GM21825 (cell line): Measurements from ENCODE around the gene ZCCHC9.
"Not testable (repeated sequence)": the region's sequence is repeated elsewhere in the genome, so short reads cannot be mapped to it uniquely, and the experiment has no call there.

ENCODE experiments used
- ATAC-seq: cut with Tn5 transposase; IDR thresholded peaks from one replicate; pipeline ENCODE4 v1.9.1; 2021; ENCODE audit warnings: mild to moderate bottlenecking, moderate library complexity; ENCODE audit not compliant: unreplicated experiment

Gene ZCCHC9

DNA sequence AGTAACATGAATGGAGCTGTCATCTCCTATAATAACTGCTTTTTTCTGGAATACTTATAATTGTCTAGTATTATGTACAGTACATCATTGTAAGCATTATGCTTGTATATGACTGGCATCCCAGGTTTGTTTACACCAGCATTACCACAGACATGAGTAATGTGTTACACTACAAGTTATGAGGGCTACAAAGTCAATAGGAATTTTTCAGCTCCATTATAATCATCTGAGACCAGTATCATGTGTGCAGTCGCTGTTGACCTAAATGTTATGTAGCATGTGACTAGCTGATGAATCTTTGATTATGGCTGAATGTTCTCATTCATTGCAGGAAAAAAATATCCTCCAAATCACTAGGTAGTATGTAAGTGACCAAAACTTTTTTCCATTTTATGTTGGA is 2.2 kb downstream of the ZCCHC9 start:
- no peak for ATAC-seq

DNA sequence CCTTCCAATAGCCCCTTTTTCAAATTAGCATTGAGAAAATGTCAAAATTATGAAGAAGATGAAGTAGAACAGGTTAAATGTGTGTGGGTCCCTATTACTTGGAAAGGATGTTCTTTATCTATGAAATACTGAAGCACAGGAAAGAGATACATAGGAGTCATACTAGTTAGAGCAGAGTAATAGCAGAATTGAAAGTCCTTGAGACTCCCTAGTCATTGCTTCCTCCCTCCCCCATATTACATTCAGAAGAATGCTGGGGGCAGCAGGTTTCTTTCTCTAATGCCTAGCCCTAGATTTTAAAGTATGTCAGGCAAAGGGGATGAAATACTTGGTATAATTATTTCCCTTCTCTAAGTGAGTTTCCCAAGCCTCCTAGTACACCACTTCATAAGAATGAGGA is 4.4 kb downstream of the ZCCHC9 start:
- ATAC-seq: no peak

DNA sequence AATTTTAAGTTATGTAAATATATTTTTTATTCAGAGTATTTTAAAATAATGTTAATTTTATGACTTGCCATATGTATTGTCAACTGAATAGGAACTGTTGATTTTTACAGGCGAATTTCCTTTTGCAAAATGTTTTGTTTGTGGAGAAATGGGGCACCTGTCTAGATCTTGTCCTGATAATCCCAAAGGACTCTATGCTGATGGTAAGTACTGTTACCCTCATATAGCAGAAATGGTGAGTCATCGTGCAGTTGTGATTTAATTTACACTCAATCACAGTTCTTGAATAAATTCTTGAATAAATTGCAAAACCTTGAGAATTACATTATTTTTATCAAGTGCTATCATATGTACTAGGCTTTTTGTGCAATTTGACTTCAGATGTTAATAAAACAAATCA is 7.4 kb downstream of the ZCCHC9 start:
- no peak for ATAC-seq

DNA sequence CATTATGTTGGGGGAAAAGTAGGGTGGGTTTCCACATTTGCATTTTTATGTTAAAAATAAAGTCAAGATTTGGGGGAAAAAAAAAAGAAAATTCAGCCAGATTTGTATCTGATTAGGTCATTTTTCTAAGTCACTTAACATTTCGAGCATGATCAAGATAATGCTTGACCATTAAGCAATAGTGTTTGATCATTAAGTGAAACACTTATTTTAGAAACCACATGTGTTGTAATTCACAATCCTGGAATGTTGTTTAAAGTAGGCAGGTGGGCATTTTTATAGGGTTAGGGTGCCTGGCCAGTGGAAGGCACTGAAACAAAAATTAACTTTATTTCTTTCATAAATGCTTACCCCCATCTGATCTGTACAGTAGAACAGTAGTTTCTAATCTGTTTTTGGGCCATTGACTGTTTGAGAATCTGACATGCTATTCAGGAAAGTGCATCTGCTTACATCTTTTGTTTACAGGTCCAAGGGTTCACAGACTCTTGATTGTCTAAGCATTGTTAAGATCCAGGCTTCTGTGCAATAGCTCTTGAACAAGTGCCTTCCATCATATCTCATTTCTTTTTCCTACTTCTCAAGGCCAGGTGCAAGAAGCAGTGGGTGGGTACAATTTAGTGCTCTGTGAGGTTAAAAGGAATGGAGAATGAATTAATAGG is 9.1 kb downstream of the ZCCHC9 start:
- no peak for ATAC-seq

DNA sequence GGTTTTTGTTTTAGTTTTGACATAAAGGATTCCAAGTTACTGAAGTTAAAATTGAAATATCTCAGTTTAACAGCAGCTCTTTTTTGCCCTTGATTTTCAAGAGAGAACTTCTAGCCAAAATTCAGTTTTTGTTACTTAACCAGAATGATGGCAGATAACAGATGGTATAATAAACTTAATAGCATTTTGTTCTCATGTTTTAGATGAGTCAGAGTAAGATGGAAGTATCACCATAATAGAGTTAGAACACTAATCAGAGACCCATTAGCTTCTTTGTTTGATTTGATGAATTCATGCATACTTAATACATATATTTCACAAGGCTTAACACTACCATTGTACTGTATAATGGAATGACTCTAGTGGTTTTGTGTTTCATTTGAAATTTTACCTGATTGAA is 11.9 kb downstream of the ZCCHC9 start:
- ATAC-seq: no peak

DNA sequence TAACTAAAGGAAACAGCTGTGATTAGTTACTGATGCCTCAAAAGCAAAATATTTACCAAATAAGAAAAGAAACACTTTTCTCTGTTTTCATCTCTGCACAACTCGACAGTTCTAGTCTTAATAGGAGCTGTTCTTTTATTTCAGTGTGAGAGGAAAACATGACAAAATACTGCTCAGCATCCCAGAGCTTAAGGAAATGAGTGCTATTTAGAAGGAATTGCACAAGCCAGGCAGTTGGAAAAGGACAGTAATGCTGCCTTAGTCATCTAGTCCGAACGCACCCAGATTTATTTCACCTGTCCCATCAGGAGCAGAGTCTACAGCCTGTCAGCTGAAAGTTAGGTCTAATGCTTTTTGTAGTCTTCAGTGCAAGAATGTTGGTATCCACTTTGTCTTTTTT is 12.3 kb downstream of the ZCCHC9 start:
- ATAC-seq: no peak

DNA sequence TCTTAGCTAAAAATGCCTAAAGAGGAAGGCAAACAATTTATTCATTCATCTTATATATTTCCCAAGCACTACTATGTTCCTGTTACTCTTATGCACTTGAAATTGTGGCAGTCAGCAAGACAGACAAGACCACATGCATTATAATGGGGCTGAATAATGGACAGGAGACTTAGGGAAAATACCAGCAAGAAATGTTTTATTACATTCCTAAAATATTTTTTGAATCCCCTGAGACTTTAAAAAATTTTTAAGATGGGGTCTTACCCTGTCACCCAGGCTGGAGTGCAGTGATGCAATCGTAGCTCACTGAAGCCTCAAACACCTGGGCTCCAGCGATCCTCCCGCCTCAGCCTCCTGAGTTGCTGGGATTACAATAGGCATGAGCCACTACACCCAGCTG is 13.2 kb downstream of the ZCCHC9 start:
- no peak for ATAC-seq

DNA sequence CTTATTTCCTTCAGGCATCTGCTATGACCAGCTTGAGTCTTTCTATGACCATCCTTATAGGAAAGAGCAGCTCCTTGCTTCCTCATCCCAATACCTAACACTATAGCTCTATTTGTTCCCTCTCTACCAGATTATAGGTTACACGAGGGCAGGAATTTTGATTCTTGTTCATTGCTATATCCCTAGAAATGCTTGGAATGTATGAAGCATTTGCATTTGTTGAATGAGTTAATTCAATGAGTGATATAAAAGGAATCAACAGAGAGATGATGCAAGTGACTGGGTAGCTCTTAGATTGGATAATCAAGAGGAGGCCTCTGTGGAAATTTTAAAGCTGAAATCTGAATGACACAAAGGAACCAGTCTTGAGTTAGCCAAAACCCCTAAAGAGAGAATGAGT is 13.9 kb downstream of the ZCCHC9 start:
- ATAC-seq: no peak

DNA sequence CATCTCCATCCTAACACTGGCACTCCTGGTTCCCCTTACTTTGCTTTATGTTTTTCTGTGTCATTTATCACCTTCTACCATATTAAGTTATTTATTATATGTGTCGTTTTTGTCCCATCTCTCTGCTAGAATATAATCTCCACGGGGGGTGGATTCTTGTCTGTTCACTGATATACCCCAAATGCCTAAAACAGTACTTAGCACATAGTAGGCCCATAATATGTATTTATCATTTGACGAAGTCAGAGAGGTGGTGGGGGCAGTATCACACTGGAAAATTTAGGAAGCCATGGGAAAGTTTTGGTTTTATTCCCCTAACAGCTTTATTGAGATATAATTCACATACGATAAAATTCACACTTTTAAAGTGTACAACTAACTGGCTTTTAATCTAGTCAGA is 14.4 kb downstream of the ZCCHC9 start:
- no peak for ATAC-seq

DNA sequence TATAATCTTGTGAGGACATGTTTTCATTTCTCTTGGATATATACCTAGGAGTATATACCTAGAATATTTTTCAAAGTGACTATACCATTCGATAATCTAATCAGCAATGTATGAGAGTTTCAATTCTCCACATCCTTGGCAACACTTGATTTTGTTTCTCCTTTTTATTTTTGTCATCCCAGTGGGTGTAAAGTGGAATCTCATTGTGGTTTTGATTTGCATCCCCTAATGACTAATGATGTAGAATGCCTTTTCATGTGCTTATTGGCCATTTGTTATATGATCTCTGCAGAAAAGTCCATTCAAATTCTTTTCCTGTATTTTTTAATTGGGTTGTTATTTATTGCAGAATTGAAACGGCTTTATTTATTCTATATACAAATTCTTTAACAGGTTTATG is 15.2 kb downstream of the ZCCHC9 start:
- no peak for ATAC-seq

DNA sequence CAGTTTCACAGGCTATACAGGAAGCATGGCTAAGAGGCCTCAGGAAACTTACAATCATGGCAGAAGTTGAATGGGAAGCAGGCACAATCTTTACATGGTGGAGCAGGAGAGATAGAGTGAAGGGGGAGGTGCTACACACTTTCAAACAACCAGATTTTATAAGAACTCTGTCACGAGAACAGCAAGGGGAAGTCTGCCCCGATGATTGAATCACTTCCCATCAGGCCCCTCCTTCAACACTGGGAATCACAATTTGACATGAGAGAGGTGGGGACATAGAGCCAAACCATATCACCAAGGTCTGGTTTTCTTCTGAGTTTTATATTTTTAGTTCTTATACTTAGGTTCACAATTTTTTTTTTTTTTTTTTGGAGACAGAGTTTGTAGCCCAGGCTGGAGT is 16.1 kb downstream of the ZCCHC9 start:
- no peak for ATAC-seq

DNA sequence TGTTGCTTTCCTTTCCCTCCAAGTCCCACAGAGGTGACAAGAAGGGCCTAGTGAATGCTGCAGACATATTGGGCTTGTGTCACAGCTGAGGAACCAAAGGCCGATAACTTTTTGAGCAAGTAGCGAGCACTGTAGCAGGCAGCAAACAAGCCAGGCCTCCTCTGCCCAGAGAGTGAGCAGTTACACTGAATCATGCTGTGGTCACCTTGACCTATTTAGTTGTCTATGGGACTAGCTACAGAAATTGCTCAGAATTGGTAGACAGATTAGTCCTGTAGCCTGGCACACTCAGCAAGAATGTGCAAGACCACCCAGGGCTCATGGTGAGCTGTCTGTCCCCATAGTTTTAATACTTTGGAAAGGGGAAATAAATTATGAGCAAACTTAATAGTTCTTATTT is 25.2 kb downstream of the ZCCHC9 start:
- ATAC-seq: no peak

DNA sequence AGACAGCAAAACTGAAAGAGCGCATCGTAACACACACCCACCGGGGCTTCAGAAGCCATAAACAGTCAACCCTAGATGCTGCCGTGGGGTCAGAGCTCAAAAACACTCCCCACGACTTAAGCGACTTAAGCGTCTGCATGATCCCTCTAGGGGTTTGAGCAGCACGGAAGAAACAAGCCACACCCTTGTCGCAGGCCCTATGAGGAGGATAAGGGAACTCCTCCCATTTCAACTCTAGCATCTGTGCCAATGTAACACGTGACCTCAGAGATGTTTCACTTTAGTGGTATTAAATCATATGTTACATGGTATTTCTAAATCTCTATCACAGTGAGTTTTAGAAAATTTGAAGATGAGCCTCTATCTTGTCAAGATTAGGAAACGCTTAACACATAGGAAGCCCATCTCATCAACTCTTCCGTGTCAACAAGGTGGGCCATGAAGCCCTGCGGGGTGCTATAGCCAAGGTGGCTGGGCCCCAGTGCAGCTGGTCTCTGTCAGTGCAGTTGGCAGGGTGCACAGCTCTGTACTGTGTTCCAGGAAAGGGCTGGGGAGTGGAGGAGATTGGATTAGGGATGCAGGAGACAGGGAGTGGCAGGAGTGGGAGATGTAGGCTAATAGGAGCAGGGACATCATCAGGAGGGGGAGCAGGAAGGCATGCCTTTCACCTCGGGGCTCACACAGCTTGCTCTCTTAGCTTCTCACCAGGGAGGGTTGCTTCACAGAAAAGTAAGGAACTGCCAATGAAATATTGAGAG is 33.1 kb downstream of the ZCCHC9 start:
- ATAC-seq: no peak

DNA sequence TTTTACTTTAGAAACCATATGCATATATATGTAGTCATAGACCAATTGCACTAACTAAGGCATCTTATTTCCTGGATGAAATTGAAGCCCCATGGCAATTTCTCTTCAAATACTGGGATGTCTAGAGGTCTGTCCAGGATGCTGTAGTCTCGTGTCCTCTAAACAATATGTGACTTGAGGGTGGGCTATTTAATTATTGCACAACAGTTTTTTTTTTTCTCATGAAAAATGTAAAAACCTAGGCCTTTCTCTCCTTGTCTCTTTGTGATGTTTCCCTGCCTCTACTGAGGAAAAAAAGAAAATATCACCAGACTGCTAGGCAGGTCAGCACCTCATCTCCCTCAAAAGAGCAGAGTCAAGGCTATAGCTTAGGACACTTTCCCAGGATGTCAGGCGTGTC is 34.6 kb downstream of the ZCCHC9 start:
- ATAC-seq: no peak

DNA sequence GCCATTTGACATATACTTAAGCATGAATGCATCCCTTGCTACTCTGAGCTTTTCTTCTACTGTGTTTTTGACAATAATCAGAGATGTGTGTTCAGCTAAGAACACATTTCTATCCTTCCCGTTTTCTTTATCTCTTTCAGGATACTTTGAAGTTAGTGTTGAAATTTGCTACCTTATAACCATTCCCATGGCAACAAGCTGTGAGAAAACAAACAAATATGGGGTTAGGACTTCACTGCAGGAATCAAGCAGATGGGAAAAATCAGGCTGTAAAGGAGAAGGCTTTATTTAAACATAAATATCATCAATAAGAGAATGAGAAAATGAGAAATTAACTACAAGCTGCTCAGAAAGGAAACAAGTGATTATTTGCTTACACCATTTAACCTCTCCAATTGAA is 35.2 kb downstream of the ZCCHC9 start:
- ATAC-seq: no peak

DNA sequence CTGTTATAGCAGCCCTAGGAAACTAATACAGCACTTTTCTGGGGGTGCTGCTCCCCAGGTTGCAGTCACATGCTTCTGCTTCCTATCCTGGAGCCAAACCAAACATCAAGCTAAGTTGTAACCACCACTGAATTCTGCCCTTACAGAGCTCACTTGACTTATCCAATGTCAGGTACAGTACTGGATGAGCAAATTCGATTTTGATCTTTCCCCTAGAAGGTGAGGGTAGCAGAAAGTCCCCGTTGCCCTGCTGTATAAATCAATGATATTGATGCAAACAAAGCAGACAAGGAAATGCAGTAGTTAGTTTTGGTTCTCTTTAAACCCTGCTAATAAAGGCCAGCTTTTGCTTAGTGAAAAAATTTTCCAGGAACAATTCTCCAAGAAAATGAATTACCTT is 36.4 kb downstream of the ZCCHC9 start:
- ATAC-seq: no peak

DNA sequence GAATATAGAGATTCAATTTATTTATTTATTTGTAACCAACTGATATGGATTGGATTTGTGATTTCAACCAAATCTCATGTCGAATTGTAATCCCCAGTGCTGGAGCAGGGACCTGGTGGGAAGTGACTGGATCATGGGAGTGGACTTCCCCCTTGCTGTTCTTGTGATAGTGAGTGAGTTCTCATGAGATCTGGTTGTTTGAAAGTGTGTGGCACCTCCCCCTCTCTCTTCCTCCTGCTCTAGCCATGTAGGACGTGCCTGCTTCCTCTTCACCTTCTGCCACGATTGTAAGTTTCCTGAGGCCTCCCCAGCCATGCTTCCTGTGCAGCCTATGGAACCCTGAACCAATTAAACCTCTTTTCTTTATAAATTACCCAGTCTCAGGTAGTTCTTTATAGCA is 36.8 kb downstream of the ZCCHC9 start:
- not testable (repeated sequence) for ATAC-seq

DNA sequence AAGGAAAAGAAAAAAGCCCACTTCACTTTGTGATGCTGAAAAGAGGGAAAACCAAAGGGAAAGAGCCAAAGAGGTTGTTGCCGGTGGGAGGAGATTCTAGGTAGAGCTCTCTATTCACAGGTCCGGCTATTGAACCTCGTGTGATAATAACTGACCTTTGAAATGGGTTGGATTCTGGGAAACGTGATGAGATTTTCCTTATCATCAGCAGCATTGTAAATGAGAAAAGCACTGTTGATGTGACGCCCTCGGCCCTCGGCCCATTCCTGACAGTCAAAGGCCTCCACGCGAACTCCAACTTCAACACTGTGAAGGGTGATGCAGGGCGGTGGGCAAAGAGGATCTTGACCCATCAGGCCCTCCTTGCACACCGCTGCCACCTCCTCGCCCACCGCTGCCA is 43.3 kb downstream of the ZCCHC9 start:
- ATAC-seq: no peak

DNA sequence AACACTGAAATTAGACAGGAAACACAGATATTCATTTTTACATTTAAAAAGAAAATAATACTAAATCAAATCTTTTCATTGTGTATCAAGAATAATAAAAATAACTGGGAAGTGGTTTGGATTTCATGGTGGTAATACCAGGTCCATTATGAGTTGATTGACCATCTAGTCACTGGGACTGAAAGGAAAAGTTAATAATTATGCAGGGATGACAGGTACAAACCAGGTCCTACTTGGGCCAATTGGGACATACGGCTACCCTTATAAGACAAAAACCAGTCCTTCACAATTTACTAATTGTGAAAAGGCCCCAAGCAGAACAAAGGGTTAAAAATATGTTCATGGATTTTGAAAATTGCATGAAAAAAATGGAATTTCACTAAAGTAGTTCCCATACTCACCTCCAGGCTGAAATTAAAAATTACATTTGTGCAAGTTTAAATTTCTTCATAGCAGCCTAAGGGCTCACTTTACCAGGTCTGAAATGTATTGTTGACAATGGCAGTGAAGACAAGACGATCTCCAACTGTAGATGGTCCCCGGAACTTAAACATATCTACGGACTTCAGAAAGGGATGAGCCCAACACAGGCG is 44.1 kb downstream of the ZCCHC9 start:
- ATAC-seq: no peak

DNA sequence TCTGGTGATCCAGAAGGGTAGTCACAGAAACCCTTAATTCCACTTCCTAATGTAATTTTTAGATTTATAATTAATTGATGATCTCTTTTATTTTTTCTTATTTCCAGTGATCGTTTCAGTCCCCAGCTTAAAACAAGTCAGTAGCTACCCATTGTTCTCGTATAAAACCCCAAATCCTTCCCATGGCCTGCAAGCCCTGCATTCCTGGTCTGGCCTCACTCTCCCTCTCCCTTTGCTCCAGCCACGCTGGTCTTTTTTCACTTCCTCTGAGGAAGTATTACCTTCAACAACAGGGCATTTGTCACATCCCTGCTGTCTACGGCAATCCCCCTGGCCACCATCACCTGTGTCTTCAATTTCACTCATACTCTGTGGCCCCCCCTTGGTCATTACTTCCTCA is 47.8 kb downstream of the ZCCHC9 start:
- no peak for ATAC-seq

DNA sequence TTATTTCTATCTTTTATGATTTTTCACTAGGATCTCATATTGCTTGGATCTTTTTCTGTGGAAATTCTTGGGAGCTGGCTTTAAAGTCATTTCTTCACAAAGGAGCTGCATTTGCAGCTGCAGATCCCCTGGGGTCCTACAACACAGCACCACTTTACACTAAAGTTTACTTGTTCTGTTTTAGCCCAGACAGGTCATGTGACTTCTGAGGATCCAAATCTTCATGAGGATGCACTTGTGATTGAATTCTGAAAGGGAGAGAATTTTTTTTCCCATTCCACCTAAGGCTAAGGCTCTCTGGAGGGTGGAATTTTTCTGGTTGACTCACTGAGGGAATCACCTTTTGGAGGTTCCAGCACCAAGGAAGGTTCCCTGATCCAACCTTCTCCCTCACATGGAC is 49.1 kb downstream of the ZCCHC9 start:
- no peak for ATAC-seq

DNA sequence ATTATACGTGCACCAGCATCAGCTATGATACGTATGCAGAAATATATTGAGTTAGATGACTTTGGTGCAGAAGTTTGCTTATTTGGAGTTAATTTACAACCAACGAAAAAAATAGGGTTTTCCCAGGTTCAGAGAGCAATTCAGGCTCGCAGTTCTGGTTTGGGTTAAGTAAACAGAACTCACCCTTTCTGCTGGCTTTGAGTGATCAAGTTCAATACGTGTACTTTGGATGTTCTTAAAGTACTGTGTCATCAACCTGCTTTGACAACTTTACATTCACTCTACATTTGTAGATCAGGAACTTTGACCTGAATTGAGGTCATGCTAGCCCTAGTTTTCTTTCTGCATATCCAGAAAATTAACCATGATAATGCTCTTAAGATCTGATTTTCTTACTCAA is 51.8 kb downstream of the ZCCHC9 start:
- ATAC-seq: no peak
